Caki2 (cell line): ENCODE results near the gene TRPV4. TPM values are rescaled to one million over a fixed set of nuclear protein-coding genes. Genes with fewer than 3 reads are reported as not detected.

Experiments used
- DNase-seq: peaks from one replicate; pipeline ENCODE4 v3.0.0-alpha.2; 2015; ENCODE audit warnings: low read depth
- in situ Hi-C: cut with HindIII; loops from 2 replicates; pipeline ENCODE4 v1.10.0; 2016; ENCODE audit warnings: low sequenced_read_pairs, low pct_unique_long_range_greater_than_20kb, mixed read lengths
- total RNA-seq: library from RNA; depleted of rRNA; stranded (reverse); fragments of >200 nt; shearing (Covaris generic); gene quantifications from 2 replicates; pipeline ENCODE4 v1.2.3, GENCODE V29; 2014; ENCODE audit warnings: low replicate concordance

The TRPV4 gene
- total RNA-seq, 1 experiment from 2014 or later = not detected

DNA sequence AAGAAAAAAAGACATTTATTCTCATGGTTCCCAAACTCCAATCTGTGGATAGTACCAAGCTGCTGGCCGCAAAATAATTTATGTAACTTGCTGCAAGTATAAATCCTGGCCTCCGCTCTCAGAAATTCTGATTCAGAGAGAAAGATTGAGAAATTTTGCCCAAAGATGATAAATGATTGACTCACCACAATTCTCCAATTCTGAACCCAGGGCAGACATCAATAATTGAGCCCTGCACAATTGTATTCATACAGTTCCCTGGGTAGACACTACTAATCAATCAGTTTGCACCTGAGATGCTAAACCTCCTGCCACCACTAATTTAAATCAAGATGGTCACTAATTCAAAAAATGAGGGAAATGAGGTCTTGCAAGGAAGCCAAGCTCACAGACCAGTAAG is 38.2 kb downstream of the TRPV4 start:
- DNase-seq = no peak
- in situ Hi-C loops = no loop called here

GRCh38 chr12:109793826-109794501 is 39.2 kb downstream of the TRPV4 start:
- in situ Hi-C loops = no loop called here
- DNase-seq = no peak

- no peak for DNase-seq
- in situ Hi-C loops = no loop called here
Measured at GRCh38 chr12:109793411-109793810, 39.8 kb downstream of the TRPV4 start.

DNA sequence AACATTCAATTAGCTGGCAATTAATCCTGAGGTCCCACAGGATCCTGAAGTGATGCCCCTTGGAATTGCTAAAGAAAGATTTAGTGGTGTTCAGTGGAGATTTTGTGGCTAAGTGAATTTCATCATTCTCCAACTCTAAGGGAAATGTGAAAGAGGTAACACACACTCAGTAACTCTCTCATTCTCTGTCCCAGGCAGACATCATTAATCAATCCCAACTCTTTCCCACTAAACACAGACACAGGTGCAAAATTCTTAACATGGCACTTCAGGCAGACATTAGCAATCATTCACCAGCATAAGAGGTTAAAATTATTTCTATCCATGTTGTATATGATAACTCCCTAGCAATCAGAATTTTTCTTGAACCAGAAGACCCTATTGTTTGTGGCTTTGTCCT is 40.2 kb downstream of the TRPV4 start:
- DNase-seq = no peak
- in situ Hi-C loops = no loop called here

DNA sequence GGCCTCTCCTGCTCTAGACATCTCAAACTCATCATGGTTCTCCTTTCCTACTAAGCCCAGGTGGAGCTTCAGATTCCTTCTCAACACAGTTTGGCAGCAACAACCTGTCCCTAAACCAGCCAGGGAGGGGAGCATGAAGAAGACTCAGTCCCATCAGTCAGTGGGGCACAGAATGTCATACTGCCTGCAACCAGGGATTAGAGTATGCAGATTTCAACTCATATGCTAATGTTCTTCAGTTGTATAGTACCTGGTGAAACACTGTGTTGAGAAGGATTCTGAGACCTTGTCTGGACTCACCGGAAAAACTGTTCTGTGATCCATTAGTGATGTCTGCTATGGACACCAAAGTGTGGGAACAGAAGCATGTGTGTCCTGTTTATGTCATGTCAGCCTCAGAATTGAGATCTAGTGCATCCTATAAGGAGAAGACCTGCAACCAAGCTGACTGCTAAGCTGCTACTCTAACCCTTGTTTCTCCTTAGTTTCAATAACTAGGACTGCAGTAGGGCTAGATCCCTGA is 43.6 kb downstream of the TRPV4 start:
- in situ Hi-C loops = no loop called here
- DNase-seq = no peak

GRCh38 chr12:109786799-109787198 is 46.4 kb downstream of the TRPV4 start:
- in situ Hi-C loops = no loop called here
- DNase-seq = no peak

DNA sequence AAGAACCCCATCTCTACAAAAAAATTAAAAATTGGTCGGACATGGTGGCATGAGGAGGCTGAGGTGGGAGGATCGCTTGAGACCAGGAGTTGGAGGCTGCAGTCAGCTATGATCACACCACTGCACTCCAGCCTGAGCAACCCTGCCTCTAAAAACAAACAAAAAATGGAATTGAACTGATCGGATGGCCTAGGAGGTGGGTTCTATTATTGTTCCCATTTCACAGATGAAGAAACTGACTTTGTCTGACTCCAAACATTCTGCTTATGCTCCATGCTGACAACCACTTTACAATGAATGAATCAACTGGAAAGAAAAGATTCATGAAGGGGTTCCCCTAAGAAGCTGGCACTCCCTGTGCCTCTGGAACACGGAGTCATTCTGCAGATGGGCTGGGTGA is 47.3 kb downstream of the TRPV4 start:
- in situ Hi-C loops = no loop called here

GRCh38 chr12:109783965-109784244 is 49.3 kb downstream of the TRPV4 start:
- in situ Hi-C loops = no loop called here
- no peak for DNase-seq

More for the DNA sequence above, 47.3 kb downstream of the TRPV4 start:
- no peak for DNase-seq

DNA sequence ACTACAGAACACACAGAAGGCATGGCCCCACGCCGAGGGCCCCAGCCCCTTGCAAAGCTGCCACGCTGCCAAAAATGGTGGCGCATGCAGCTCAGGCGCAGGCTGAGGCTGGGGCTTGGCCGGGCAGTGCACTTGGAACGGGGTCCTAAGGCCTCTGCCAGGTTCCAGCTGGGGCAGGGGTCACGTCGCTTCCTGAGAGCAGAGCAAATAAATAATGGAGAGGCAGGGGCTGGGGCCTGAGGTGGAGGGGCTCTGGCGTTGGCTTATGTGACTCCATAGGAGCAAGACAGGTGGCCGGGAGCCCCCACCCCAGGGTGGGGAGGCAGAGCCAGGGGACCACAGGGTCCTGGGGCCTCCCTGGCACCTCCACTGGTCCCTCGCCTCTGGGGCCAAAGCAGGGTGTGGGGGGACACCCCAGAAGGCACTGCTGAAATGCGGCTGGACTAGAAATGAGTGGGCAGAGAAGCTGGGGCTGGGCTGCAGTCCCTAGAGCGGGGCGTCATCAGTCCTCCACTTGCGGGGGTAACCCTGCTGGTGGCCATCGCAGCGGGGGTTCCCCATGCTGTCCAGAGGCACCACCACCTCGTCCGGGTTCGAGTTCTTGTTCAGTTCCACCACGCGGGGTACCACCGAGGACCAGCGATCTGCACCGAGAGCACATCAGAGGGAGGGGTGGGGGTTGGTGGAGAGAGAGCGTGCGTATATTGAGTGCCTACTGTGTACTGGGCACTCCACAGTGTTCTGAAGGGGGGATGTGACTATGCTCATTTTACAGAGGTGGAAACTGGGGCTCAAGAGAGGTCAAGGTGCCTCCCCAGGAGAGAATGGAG is 49.8 kb downstream of the TRPV4 start:
- in situ Hi-C loops = no loop called here
- no peak for DNase-seq

- no peak for DNase-seq
- in situ Hi-C loops = no loop called here
Measured at GRCh38 chr12:109782326-109782703, 50.9 kb downstream of the TRPV4 start.

DNA sequence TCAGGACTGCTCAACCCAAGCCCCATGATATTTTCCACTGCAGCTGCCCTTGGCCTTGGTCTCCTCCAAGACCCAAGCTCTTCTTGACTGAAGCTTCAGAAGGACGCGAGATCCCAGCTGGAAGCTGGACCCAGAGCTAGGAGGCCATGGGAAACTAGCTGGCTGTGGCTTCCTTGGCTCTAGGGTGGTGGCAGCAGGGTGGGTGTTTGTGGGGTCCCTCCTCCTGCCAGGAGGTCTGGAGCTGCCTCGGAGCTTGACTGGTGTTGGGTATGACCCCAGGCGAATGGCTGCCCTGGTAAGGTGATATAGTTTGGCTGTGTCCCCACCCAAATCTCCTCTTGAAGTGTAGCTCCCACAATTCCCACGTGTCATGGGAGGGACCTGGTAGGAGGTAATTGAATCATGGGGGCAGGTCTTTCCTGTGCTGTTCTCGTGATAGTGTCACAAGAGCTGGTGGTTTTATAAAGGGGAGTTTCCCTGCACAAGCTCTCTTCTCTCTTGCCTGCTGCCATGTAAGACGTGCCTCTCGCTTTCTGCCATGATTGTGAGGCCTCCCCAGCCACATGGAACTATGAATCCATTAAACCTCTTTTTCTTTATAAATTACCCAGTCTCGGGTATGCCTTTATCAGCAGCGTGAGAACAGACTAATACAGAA is 51.4 kb downstream of the TRPV4 start:
- in situ Hi-C loops = no loop called here
- no peak for DNase-seq

GRCh38 chr12:109779382-109779781 is 53.8 kb downstream of the TRPV4 start:
- no peak for DNase-seq
- in situ Hi-C loops = no loop called here

DNA sequence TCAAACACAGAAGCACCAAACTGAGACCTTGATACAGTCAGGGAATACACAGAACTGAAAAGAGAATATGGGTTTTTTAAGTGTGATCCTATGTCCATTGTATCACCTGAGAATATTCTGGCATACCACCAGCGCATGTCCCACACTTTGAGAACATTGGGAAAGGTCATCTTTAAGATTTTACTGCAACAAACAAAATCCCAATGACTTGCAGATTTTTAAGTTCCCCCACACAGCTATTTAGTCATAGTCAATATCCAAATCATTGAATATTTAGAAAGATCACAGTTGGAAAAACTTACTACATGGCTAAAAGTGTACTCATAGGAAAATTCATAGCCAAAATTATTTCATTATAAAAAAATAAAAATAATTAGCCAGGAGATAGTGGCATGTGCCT is 54.5 kb downstream of the TRPV4 start:
- no peak for DNase-seq
- in situ Hi-C loops = no loop called here

GRCh38 chr12:109777544-109777943 is 55.7 kb downstream of the TRPV4 start:
- in situ Hi-C loops = no loop called here

GRCh38 chr12:109776624-109777023 is 56.6 kb downstream of the TRPV4 start:
- in situ Hi-C loops = no loop called here
- DNase-seq = no peak

More at GRCh38 chr12:109777544-109777943, 55.7 kb downstream of the TRPV4 start:
- peak; percentile 14 for DNase-seq

GRCh38 chr12:109775172-109775881 is 57.9 kb downstream of the TRPV4 start:
- in situ Hi-C loops = no loop called here
- peak; percentile 25 for DNase-seq

DNA sequence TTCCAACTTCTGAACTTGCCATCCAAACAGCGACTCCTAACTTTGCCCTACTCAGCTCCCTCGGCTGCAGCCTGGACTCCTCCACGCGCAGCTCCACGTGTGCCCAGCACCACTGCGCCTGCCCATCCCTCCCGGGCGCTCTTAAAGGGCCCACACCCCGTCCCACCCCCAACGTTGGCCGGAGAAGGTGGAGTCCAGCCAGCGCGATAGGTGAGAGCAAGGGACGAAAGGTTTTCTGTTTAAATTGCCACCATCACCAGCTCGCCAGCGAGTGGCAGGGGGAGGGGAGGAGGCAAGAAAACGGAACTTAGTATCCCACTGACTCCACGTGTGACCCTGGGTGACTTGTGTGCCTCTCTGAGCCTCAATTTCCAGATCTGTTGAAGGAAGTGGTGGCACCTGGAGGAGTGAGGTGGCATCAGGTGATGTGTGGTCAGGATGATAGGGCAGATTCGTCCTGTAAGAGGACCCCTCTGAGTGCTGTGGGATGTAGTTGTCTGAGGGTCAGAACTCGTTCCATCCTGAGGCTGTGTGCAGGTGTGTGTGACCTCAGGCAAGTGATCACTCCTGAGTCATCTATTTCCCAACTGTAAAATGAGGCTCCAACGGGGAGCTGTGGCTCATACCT is 59.7 kb downstream of the TRPV4 start:
- in situ Hi-C loops = no loop called here
- no peak for DNase-seq

DNA sequence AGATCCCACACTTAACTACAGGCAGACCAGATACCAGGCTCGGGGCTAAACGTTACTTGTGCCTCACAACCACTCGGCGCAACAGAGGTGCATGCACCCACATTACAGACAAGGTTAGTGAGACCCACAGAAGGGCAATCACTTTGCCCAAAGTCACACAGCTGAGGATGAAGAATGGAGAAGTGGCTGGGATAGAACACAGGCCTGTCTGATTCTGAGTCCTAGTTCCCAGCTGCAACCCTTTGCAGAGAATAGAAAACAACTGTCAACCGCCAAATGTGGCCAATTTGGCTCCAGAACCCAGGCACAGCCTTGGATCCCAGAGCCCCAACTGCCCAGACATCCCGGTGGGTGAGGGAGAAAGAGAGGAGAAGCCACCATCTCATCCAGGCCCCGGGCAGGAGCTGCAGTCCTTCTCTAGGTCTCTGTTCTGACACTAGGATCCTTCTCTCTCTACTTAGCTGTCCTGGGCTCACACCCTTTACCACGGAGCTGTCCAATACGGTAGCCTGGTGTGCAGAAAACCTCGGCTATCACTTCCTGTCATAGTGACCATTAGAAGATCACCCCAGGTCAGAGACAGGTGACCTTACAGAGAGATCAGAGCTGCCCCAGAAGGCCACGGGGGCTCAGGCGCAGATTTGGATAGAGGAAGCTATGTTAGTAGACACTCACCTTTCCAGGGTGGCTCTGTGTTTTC is 60.4 kb downstream of the TRPV4 start:
- in situ Hi-C loops = no loop called here

More for the DNA sequence above, 60.4 kb downstream of the TRPV4 start:
- no peak for DNase-seq
